Neuronal stem cell (in vitro differentiated cells): ENCODE data around the gene GRAMD2A.

Source experiments
- DNase-seq: peaks from one replicate; pipeline ENCODE4 v3.0.0-alpha.2; 2013; ENCODE audit warnings: low spot score
- H2AFZ ChIP-seq: one replicate; pipeline ENCODE4 v1.6.1; 2013; ENCODE audit warnings: mild to moderate bottlenecking, low read length, inconsistent platforms
- H2AK5ac ChIP-seq: 2 replicates; pipeline ENCODE4 v1.6.1; 2013; ENCODE audit warnings: low read depth, mild to moderate bottlenecking, inconsistent platforms, low read length, moderate library complexity, mixed read lengths
- H2BK120ac ChIP-seq: 2 replicates; pipeline ENCODE4 v1.6.1; 2013; ENCODE audit warnings: low read depth, mild to moderate bottlenecking, inconsistent platforms, low read length, moderate library complexity, mixed read lengths
- H2BK12ac ChIP-seq: one replicate; pipeline ENCODE4 v1.6.1; 2013; ENCODE audit warnings: low read length, inconsistent platforms
- H2BK15ac ChIP-seq: 2 replicates; pipeline ENCODE4 v1.6.1; 2013; ENCODE audit warnings: mild to moderate bottlenecking, low read length, inconsistent platforms, mixed read lengths
- H2BK5ac ChIP-seq: one replicate; pipeline ENCODE4 v1.6.1; 2013; ENCODE audit warnings: inconsistent platforms, mild to moderate bottlenecking, low read length, moderate library complexity
- H3K14ac ChIP-seq: one replicate; pipeline ENCODE4 v1.6.1; 2013; ENCODE audit warnings: low read length, inconsistent platforms
- H3K18ac ChIP-seq: 2 replicates; pipeline ENCODE4 v1.6.1; 2013; ENCODE audit warnings: low read length, inconsistent platforms
- H3K23ac ChIP-seq: 2 replicates; pipeline ENCODE4 v1.6.1; 2013; ENCODE audit warnings: low read depth, mild to moderate bottlenecking, mixed read lengths, low read length, inconsistent platforms; ENCODE audit not compliant: poor library complexity
- H3K27ac ChIP-seq: replicated peaks from 3 replicates; pipeline ENCODE4 v1.5.1; 2013; ENCODE audit warnings: low read length, inconsistent platforms
- H3K27me3 ChIP-seq, 3 experiments: 2 replicates each; pipeline ENCODE4 v1.6.1; 2013; ENCODE audit warnings: low read length in 3 of 3, mild to moderate bottlenecking in 2 of 3, inconsistent platforms in 1 of 3, low read depth in 1 of 3, mixed read lengths in 1 of 3, moderate library complexity in 1 of 3; ENCODE audit not compliant: control insufficient read depth in 3 of 3, insufficient read depth in 3 of 3
- H3K36me3 ChIP-seq, 2 donors: replicated peaks in 1 of 2; 2 replicates each; pipeline ENCODE4 v1.6.1; 2013; ENCODE audit warnings: low read length in 2 of 2; ENCODE audit not compliant: control insufficient read depth in 2 of 2, insufficient read depth in 2 of 2
- H3K4ac ChIP-seq: 2 replicates; pipeline ENCODE4 v1.6.1; 2013; ENCODE audit warnings: inconsistent platforms, mild to moderate bottlenecking, low read length, moderate library complexity
- H3K4me1 ChIP-seq, 2 donors: 1 replicate in 1 of 2; 2 replicates in 1 of 2; pipeline ENCODE4 v1.6.1; 2013; ENCODE audit warnings: low read length in 2 of 2, low read depth in 1 of 2; ENCODE audit not compliant: control insufficient read depth in 2 of 2, insufficient read depth in 1 of 2
- H3K4me2 ChIP-seq: one replicate; pipeline ENCODE4 v1.6.1; 2013; ENCODE audit warnings: mild to moderate bottlenecking, low read length, inconsistent platforms; ENCODE audit not compliant: insufficient read depth, poor library complexity, severe bottlenecking
- H3K4me3 ChIP-seq, 2 donors: 2 replicates each; pipeline ENCODE4 v1.5.1; 2013; ENCODE audit warnings: low read length in 2 of 2, mild to moderate bottlenecking in 2 of 2, inconsistent platforms in 1 of 2, moderate library complexity in 1 of 2
- H3K79me1 ChIP-seq: one replicate; pipeline ENCODE4 v1.6.1; 2013; ENCODE audit warnings: low read depth, mild to moderate bottlenecking, inconsistent platforms, low read length, moderate library complexity
- H3K9ac ChIP-seq: one replicate; pipeline ENCODE4 v1.6.1; 2013; ENCODE audit warnings: mild to moderate bottlenecking, low read depth, low read length, inconsistent platforms; ENCODE audit not compliant: poor library complexity
- H3K9me3 ChIP-seq, 2 donors: replicated peaks in 1 of 2; 2 replicates each; pipeline versions ENCODE3 to v1.6.1; 2013; ENCODE audit warnings: low read length in 2 of 2, mild to moderate bottlenecking in 2 of 2, inconsistent platforms in 1 of 2, low read depth in 1 of 2, mixed read lengths in 1 of 2, moderate library complexity in 1 of 2; ENCODE audit not compliant: control insufficient read depth in 2 of 2, insufficient read depth in 1 of 2
- H4K8ac ChIP-seq: one replicate; pipeline ENCODE4 v1.6.1; 2013; ENCODE audit warnings: low read depth, mild to moderate bottlenecking, inconsistent platforms, low read length, moderate library complexity
- H4K91ac ChIP-seq: one replicate; pipeline ENCODE4 v1.6.1; 2013; ENCODE audit warnings: low read length, low read depth, mild to moderate bottlenecking, inconsistent platforms; ENCODE audit not compliant: poor library complexity
- WGBS, 2 donors: extraction: QIAGEN DNeasy Blood & Tissue Kit; methylation state at CpG; one replicate each; pipeline ENCODE4 v1.1.7; 2013; ENCODE audit warnings: missing lambda C conversion rate in 2 of 2, mixed read lengths in 1 of 2; ENCODE audit not compliant: insufficient read length in 2 of 2, insufficient replicate concordance in 1 of 2; ENCODE audit errors: extremely low coverage in 2 of 2; 5-methylcytosine and 5-hydroxymethylcytosine counted together

The GRAMD2A gene

GRCh38 chr15:72237853-72238224, 40.3 kb upstream of the GRAMD2A start:
- no peak overlapping the region for H2BK120ac ChIP-seq
- H3K23ac ChIP-seq, result no peak overlapping the region
- H2AFZ ChIP-seq, result no peak overlapping the region
- H3K14ac ChIP-seq, result no peak overlapping the region
- H3K18ac ChIP-seq, result no peak overlapping the region
- no peak overlapping the region for H3K4me2 ChIP-seq
- no peaks in the 10 kb centered on the region for H3K27me3 ChIP-seq
- peaks cover 12 to 42% of the 10 kb centered on the region in 2 donors for H3K36me3 ChIP-seq
- H3K4me1 ChIP-seq, result peaks cover 1 to 6% of the 10 kb centered on the region in 2 donors
- no peak overlapping the region for H3K4me3 ChIP-seq
- no peak overlapping the region for H2AK5ac ChIP-seq
- H4K8ac ChIP-seq, result no peak overlapping the region
- no peaks in the 10 kb centered on the region for H3K9me3 ChIP-seq
- no CpG with 5 or more reads among the region's 1 CpG for WGBS, 2 donors
- H3K9ac ChIP-seq, result no peak overlapping the region
- H3K79me1 ChIP-seq, result no peaks in the 10 kb centered on the region
- H2BK15ac ChIP-seq, result no peak overlapping the region
- H4K91ac ChIP-seq, result no peak overlapping the region
- no peak overlapping the region for H3K4ac ChIP-seq
- H2BK5ac ChIP-seq, result no peak overlapping the region
- DNase-seq, result no peak
- H3K27ac ChIP-seq, result no peak overlapping the region
- no peak overlapping the region for H2BK12ac ChIP-seq

DNA sequence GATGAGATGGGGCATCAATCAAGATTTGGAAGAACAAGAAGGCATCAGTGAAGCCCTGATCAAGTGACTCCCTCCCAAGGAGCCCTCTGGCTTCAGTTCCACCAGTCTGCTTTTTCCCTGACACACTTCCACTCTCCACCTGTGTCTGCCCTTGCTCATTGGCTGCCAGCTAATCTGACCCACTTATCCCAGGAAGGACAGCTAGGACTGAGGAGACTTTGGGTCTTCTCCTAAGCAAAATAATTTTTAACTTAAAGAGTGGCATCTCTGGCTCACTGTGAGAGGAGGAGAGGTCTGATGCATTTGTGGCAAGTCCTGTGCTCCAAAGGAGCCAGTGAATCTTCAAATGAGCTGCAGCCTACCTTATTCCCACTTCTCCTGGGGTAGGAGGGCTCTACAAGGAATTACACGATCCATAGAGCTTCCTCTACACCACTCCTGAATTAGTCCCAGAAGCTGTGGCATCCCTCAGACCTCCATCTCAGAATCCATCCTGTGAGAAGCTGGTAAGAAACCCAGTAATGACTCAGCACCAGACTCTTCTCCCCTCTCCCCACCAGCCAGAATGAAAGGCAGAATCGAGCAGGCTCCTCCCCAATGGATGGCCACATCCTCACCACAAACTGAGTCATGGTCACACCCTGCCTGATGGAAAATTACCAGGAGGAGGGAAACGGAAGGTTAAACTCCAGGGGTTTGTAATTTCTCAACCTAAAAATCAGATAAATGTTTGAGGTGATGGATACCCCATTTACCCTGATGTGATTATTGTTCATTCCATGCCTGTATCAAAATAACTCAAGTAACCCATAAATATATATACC, 39.7 kb upstream of the GRAMD2A start:
- H3K23ac ChIP-seq, result no peak overlapping the region
- no peak overlapping the region for H2BK5ac ChIP-seq
- H3K4ac ChIP-seq, result no peak overlapping the region
- H3K4me2 ChIP-seq, result no peak overlapping the region
- no peak overlapping the region for H2AK5ac ChIP-seq
- H3K27me3 ChIP-seq, result no peaks in the 10 kb centered on the region
- peaks cover 4 to 6% of the 10 kb centered on the region in 2 donors for H3K4me1 ChIP-seq
- H3K79me1 ChIP-seq, result no peaks in the 10 kb centered on the region
- H3K9ac ChIP-seq, result no peak overlapping the region
- no peak overlapping the region for H4K91ac ChIP-seq
- no peak overlapping the region for H4K8ac ChIP-seq
- H3K4me3 ChIP-seq, result no peak overlapping the region
- H2BK120ac ChIP-seq, result no peak overlapping the region
- H2BK15ac ChIP-seq, result no peak overlapping the region
- no peaks in the 10 kb centered on the region for H3K9me3 ChIP-seq
- H3K14ac ChIP-seq, result no peak overlapping the region
- no peak for DNase-seq
- no peak overlapping the region for H2AFZ ChIP-seq
- no CpG with 5 or more reads among the region's 3 CpGs for WGBS, 2 donors
- no peak overlapping the region for H3K18ac ChIP-seq
- H3K27ac ChIP-seq, result no peak overlapping the region
- peaks cover 12 to 36% of the 10 kb centered on the region in 2 donors for H3K36me3 ChIP-seq
- H2BK12ac ChIP-seq, result no peak overlapping the region

DNA sequence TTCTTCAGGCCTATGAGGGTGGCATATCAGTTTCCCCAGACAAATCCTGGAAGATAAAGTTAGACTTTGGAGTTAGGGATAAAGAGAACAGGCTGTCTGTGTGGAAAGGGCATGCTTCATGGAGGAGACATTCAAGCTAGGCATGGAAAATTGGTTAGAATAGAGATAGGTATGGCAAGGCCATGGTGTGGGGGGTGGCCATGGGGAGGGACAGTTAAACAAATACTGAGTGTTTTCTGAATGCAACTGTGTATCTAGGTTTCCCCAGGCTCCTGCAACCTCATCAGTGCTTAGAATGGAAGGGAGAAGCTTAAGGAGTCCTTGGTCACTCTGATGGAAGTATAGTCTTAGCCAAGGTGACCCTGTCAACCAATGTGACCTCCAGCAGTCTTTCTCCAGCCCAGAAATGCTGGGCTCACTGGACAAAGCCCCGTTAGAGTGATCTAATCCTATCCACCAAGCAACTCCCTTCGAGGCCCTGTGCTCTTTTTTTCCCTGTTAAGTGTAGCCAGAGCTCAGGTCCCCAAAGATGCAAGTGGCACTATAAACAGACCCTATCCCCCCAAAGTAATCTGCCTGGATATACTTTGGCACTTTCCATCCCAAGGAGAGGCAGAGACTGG, 38.9 kb upstream of the GRAMD2A start:
- Histone ChIP-seq H3K9ac (no peak overlapping the region), H4K8ac (no peak overlapping the region), H3K27ac (no peak overlapping the region), H3K36me3 (peaks cover 6 to 28% of the 10 kb centered on the region in 2 donors), H2AK5ac (no peak overlapping the region), H3K4me1 (peaks cover 8 to 9% of the 10 kb centered on the region in 2 donors), H2BK5ac (no peak overlapping the region), H3K18ac (no peak overlapping the region), H2BK15ac (no peak overlapping the region), H4K91ac (no peak overlapping the region), H3K14ac (no peak overlapping the region), H3K4me3 (no peak overlapping the region), H3K4me2 (no peak overlapping the region), H2BK120ac (no peak overlapping the region), H3K79me1 (no peaks in the 10 kb centered on the region), H3K27me3 (no peaks in the 10 kb centered on the region), H3K4ac (no peak overlapping the region), H2BK12ac (no peak overlapping the region), H3K9me3 (no peaks in the 10 kb centered on the region), H3K23ac (no peak overlapping the region), H2AFZ (no peak overlapping the region)
- no peak for DNase-seq
- no CpG with 5 or more reads among the region's 2 CpGs for WGBS, 2 donors

DNA sequence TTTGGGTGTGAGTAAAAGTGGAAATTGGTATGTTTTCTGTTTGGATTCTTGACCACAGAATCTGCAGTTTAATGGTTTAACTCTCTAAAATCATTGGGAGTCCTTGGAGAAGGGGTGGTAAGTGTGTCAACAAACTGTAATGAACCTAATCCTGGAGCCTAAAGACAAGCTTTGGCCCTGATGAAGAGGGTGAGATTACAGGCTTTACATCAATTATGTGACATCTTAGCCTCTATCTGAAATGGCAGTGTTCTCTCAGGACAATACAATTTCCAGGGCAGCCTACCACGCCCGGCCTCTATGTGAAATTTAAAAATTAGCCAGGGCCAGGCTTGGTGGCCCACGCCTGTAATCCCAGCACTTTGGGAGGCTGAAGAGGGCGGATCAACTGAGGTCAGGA, 37.7 kb upstream of the GRAMD2A start:
- H2BK120ac ChIP-seq, result no peak overlapping the region
- H3K14ac ChIP-seq, result no peak overlapping the region
- no peak overlapping the region for H3K4me2 ChIP-seq
- DNase-seq, result no peak
- H2BK5ac ChIP-seq, result no peak overlapping the region
- no peak overlapping the region for H3K23ac ChIP-seq
- no peak overlapping the region for H3K27ac ChIP-seq
- no peak overlapping the region for H4K91ac ChIP-seq
- H3K9ac ChIP-seq, result no peak overlapping the region
- no peaks in the 10 kb centered on the region for H3K9me3 ChIP-seq
- peaks cover 8 to 9% of the 10 kb centered on the region in 2 donors for H3K4me1 ChIP-seq
- no peak overlapping the region for H4K8ac ChIP-seq
- no peak overlapping the region for H3K18ac ChIP-seq
- H3K4ac ChIP-seq, result no peak overlapping the region
- no peaks in the 10 kb centered on the region for H3K27me3 ChIP-seq
- H2AK5ac ChIP-seq, result no peak overlapping the region
- H3K4me3 ChIP-seq, result no peak overlapping the region
- H2AFZ ChIP-seq, result no peak overlapping the region
- H2BK15ac ChIP-seq, result no peak overlapping the region
- WGBS, 2 donors, result no CpG with 5 or more reads among the region's 4 CpGs
- peaks cover 2% of the 10 kb centered on the region for H3K79me1 ChIP-seq
- H3K36me3 ChIP-seq, result peaks cover 0 to 16% of the 10 kb centered on the region in 2 donors
- no peak overlapping the region for H2BK12ac ChIP-seq
